ENCODE data around the gene NUAK1. TPM values are rescaled to one million over a fixed set of nuclear protein-coding genes. Genes with fewer than 3 reads are reported as not detected.

The NUAK1 gene
- total RNA-seq, 1 experiment from 2014 or later = 1.3 TPM

DNA sequence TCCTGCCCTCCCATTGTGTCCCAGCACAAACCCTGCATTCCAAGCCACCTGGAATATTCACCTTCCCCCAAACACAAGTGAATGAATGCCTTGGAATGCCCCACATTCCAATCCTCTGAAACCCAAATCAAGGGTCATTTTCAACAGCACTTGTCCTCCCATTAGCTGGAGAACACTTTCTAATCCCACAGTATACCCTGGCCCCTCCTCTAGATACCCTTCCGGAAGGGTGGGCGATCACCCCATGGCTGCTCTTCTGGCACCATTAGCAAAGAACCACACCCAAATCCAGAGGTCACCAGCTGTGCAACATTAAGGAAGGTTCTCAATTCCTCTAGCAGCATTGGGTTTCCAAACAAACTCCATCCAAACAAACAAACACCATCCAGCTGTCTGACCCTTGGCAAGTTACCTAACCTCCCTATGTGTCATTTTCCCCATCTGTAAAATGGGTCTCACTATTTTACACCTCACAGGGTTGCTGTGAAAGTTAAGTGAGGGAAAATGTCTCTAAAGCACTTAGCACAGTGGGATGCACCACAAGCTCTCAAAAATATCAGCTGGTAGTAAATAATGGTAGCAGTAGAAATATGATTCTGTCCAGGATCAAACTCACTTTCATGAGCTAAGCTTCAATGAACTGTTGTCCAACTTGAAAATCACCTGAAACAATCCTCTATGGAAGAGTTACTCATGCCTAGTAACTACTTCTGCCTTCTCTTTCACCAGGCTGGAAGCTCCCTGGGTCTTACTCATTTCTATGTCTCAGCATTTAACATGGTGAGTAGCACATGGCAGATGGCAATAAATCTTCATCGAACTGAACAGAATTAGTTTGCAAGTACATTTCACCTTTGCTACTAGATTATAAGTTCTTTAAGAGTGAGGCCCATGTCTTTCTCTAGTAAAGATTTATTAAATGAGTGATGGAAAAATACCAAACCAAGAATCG, 5.3 kb downstream of the NUAK1 start:
- Histone ChIP-seq H3K36me3 (ENCODE audit: insufficient read depth, low read length, poor library complexity, severe bottlenecking) (no peaks in the 10 kb centered on the region), H3K4me3 (ENCODE audit: low read depth, low read length, poor library complexity, severe bottlenecking) (no peak overlapping the region), H3K9me3 (ENCODE audit: low read depth, low read length, poor library complexity, severe bottlenecking) (no peaks in the 10 kb centered on the region), H3K27ac (ENCODE audit: low read depth, low read length, poor library complexity, severe bottlenecking) (no peak overlapping the region), H3K4me1 (ENCODE audit: insufficient read depth, low read length, poor library complexity, severe bottlenecking) (no peaks in the 10 kb centered on the region), H3K27me3 (replicated peaks; ENCODE audit: insufficient read depth, low read depth, low read length, poor library complexity) (peaks cover 21% of the 10 kb centered on the region)
- no peak for DNase-seq (ENCODE audit: low spot score)
- BruUV-seq (replicated peaks) = no TSS peak
- TF ChIP-seq EZH2 (IDR thresholded peaks at IDR 0.05; ENCODE audit: borderline replicate concordance, low read depth, low read length, poor library complexity, severe bottlenecking) = no peak
- TF ChIP-seq, protein P1, sequence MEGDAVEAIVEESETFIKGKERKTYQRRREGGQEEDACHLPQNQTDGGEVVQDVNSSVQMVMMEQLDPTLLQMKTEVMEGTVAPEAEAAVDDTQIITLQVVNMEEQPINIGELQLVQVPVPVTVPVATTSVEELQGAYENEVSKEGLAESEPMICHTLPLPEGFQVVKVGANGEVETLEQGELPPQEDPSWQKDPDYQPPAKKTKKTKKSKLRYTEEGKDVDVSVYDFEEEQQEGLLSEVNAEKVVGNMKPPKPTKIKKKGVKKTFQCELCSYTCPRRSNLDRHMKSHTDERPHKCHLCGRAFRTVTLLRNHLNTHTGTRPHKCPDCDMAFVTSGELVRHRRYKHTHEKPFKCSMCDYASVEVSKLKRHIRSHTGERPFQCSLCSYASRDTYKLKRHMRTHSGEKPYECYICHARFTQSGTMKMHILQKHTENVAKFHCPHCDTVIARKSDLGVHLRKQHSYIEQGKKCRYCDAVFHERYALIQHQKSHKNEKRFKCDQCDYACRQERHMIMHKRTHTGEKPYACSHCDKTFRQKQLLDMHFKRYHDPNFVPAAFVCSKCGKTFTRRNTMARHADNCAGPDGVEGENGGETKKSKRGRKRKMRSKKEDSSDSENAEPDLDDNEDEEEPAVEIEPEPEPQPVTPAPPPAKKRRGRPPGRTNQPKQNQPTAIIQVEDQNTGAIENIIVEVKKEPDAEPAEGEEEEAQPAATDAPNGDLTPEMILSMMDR (conservative IDR thresholded peaks at IDR 0.05; ENCODE audit: low read depth, low read length) = no peak
- POLR2A ChIA-PET (ENCODE audit: low non-redundant PET) = no interaction called here
- intact Hi-C loops (cut with micrococcal nuclease; ENCODE audit: unreplicated experiment) = no loop called here
- CTCF ChIA-PET = interaction anchor here (0.6 kb wide), 1 partner anchor 31 kb away, joined by 3 read pairs; no protein-coding TSS in a partner anchor

DNA sequence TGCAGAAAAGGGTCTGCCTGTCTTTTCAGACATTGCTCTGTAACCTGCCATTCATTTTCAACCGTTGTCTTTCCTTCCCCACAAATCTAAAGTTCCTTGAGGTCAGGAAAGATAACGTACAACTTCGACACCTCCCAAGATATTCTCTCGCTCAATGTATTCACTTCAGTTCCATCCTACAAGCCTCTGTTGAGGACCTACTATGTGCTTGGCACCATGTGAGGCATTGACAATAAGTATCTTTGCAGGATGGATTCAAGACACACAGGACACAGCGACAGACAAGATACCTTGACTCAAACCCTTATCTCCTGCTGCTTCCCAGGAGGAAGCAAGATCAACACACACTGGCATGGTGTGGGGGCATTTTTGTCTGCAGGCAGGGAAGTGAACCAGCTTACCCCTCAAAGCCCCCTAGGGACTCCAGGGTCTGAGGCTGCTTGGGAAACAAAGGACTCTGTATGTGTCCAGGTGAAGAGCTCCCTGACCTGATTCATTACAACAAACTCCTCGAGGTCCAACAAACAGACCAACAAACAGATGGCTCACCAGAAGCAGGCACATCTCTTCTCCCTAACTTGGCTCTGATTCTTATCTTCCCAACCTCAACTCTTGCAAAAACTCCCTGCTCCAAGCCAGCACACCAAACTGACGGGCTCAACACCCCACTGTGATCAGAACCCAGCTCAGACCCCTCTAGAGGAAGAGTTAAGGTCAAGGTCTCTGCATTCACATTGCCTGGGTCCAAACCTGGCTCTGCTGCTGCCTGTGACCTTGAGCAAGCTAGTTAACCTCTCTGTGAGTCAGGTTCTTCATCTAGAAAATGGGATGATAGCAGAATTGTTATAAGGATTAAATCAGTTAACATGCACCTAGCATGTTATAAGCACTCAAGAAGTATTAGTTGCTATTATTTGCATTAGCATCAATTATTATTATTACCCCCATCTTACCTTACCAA, 6.3 kb downstream of the NUAK1 start:
- no peak for TF ChIP-seq EZH2 (IDR thresholded peaks at IDR 0.05; ENCODE audit: borderline replicate concordance, low read depth, low read length, poor library complexity, severe bottlenecking)
- TF ChIP-seq, protein P1 (conservative IDR thresholded peaks at IDR 0.05; ENCODE audit: low read depth, low read length) = no peak
- CTCF ChIA-PET = no interaction called here
- no peaks in the 10 kb centered on the region for H3K4me1 ChIP-seq (ENCODE audit: insufficient read depth, low read length, poor library complexity, severe bottlenecking)

GRCh38 chr12:106131676-106132075, 7.1 kb downstream of the NUAK1 start:
- no peaks in the 10 kb centered on the region for H3K4me1 ChIP-seq (ENCODE audit: insufficient read depth, low read length, poor library complexity, severe bottlenecking)
- CTCF ChIA-PET = no interaction called here

More for the DNA sequence above, 6.3 kb downstream of the NUAK1 start:
- H3K4me3 ChIP-seq (ENCODE audit: low read depth, low read length, poor library complexity, severe bottlenecking) = no peak overlapping the region
- no peak for DNase-seq (ENCODE audit: low spot score)
- POLR2A ChIA-PET (ENCODE audit: low non-redundant PET) = no interaction called here
- no peaks in the 10 kb centered on the region for H3K36me3 ChIP-seq (ENCODE audit: insufficient read depth, low read length, poor library complexity, severe bottlenecking)
- peaks cover 12% of the 10 kb centered on the region for H3K27me3 ChIP-seq (replicated peaks; ENCODE audit: insufficient read depth, low read depth, low read length, poor library complexity)
- no peak overlapping the region for H3K27ac ChIP-seq (ENCODE audit: low read depth, low read length, poor library complexity, severe bottlenecking)
- BruUV-seq (replicated peaks) = no TSS peak
- intact Hi-C loops (cut with micrococcal nuclease; ENCODE audit: unreplicated experiment) = no loop called here
- no peaks in the 10 kb centered on the region for H3K9me3 ChIP-seq (ENCODE audit: low read depth, low read length, poor library complexity, severe bottlenecking)

More at GRCh38 chr12:106131676-106132075, 7.1 kb downstream of the NUAK1 start:
- H3K27me3 ChIP-seq (replicated peaks; ENCODE audit: insufficient read depth, low read depth, low read length, poor library complexity) = peaks cover 4% of the 10 kb centered on the region
- no peak overlapping the region for H3K4me3 ChIP-seq (ENCODE audit: low read depth, low read length, poor library complexity, severe bottlenecking)
- H3K27ac ChIP-seq (ENCODE audit: low read depth, low read length, poor library complexity, severe bottlenecking) = no peak overlapping the region
- TF ChIP-seq EZH2 (IDR thresholded peaks at IDR 0.05; ENCODE audit: borderline replicate concordance, low read depth, low read length, poor library complexity, severe bottlenecking) = no peak
- TF ChIP-seq, protein P1 (conservative IDR thresholded peaks at IDR 0.05; ENCODE audit: low read depth, low read length) = no peak
- no peaks in the 10 kb centered on the region for H3K36me3 ChIP-seq (ENCODE audit: insufficient read depth, low read length, poor library complexity, severe bottlenecking)
- no peaks in the 10 kb centered on the region for H3K9me3 ChIP-seq (ENCODE audit: low read depth, low read length, poor library complexity, severe bottlenecking)
- POLR2A ChIA-PET (ENCODE audit: low non-redundant PET) = no interaction called here
- no TSS peak for BruUV-seq (replicated peaks)
- intact Hi-C loops (cut with micrococcal nuclease; ENCODE audit: unreplicated experiment) = no loop called here
- no peak for DNase-seq (ENCODE audit: low spot score)
